ENCODE data around the gene MBIP. TPM values are rescaled to one million over a fixed set of nuclear protein-coding genes. Genes with fewer than 3 reads are reported as not detected.
"Not testable (repeated sequence)": the region's sequence is repeated elsewhere in the genome, so short reads cannot be mapped to it uniquely, and the experiment has no call there.

Gene MBIP
- total RNA-seq, 1 donor from 2014 or later: 20.3 TPM

GRCh38 chr14:36339816-36340215, 19.4 kb upstream of the MBIP start:
- no peaks in the 10 kb centered on the region for H3K27me3 ChIP-seq (ENCODE audit: control insufficient read depth, insufficient read depth, low read length)
- TF ChIP-seq, protein P1, sequence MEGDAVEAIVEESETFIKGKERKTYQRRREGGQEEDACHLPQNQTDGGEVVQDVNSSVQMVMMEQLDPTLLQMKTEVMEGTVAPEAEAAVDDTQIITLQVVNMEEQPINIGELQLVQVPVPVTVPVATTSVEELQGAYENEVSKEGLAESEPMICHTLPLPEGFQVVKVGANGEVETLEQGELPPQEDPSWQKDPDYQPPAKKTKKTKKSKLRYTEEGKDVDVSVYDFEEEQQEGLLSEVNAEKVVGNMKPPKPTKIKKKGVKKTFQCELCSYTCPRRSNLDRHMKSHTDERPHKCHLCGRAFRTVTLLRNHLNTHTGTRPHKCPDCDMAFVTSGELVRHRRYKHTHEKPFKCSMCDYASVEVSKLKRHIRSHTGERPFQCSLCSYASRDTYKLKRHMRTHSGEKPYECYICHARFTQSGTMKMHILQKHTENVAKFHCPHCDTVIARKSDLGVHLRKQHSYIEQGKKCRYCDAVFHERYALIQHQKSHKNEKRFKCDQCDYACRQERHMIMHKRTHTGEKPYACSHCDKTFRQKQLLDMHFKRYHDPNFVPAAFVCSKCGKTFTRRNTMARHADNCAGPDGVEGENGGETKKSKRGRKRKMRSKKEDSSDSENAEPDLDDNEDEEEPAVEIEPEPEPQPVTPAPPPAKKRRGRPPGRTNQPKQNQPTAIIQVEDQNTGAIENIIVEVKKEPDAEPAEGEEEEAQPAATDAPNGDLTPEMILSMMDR (IDR thresholded peaks at IDR 0.05; ENCODE audit: insufficient read depth, low read length, poor library complexity, severe bottlenecking): no peak
- no peak for DNase-seq (ENCODE audit: low read depth)
- H3K36me3 ChIP-seq (ENCODE audit: control insufficient read depth, insufficient read depth, low read length): no peaks in the 10 kb centered on the region
- no peak overlapping the region for H3K4me3 ChIP-seq (ENCODE audit: low read depth, low read length)

DNA sequence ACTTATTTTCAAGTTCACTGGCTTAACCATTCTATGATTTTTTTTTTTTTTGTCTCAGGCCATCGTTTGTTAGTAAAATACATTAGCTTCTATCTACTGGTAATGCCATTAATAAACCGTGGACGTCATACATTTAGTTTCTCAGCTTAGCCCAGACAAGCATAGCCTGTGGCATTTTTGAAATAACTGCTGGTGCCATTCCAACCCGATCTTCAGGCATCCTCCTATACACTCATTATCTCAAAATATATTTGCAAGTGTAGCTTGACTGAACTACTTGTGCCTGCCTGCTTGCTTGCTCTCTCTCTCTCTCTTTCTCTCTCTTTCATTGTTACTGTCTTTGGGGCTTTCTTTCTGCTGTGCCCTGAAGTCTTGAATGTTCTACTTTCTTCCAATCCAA, 12.7 kb upstream of the MBIP start:
- no peaks in the 10 kb centered on the region for H3K27me3 ChIP-seq (ENCODE audit: control insufficient read depth, insufficient read depth, low read length)
- TF ChIP-seq, protein P1 (IDR thresholded peaks at IDR 0.05; ENCODE audit: insufficient read depth, low read length, poor library complexity, severe bottlenecking): no peak

DNA sequence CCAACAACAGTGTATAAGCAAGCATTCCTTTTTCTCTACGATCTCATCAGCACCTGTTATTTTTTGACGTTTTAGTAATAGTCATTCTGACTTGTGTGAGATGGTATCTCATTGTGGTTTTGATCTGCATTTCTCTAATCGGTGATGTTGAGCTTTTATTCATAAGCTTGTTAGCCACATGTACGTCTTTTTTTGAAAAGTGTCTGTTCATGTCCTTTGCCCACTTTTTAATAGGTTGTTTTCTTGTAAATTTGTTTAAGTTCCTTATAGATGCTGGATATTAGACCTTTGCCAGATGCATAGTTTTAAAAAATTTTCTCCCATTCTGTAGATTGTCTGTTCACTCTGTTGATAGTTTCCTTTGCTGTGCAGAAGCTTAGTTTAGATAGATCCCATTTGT, 7.1 kb upstream of the MBIP start:
- H3K27me3 ChIP-seq (ENCODE audit: control insufficient read depth, insufficient read depth, low read length); H3K36me3 ChIP-seq (ENCODE audit: control insufficient read depth, insufficient read depth, low read length); H3K4me3 ChIP-seq (ENCODE audit: low read depth, low read length); DNase-seq (ENCODE audit: low read depth): not testable (repeated sequence)

More for the DNA sequence above, 12.7 kb upstream of the MBIP start:
- DNase-seq (ENCODE audit: low read depth): no peak
- Histone ChIP-seq H3K36me3 (ENCODE audit: control insufficient read depth, insufficient read depth, low read length) (no peaks in the 10 kb centered on the region), H3K4me3 (ENCODE audit: low read depth, low read length) (no peak overlapping the region)

DNA sequence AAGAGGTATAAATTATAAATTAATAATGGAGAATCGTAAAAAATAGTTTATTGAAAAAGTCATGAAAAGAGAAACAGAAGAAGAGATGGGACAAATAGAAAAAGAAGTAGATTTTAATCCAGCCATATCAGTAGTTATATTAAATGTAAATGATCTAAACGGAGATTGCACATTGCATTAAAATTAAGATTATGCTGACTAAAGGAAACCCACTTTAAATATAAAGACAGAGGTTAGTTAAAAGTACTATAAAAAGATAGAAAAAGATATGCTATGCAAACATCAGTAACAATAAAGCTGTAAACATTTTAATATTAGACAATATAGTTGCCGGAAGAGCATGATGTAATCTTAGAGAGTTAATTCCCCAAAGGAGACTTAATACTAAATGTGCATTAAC, 5.4 kb upstream of the MBIP start:
- DNase-seq (ENCODE audit: low read depth): no peak
- Histone ChIP-seq H3K27me3 (ENCODE audit: control insufficient read depth, insufficient read depth, low read length) (no peaks in the 10 kb centered on the region), H3K4me3 (ENCODE audit: low read depth, low read length) (no peak overlapping the region), H3K36me3 (ENCODE audit: control insufficient read depth, insufficient read depth, low read length) (no peaks in the 10 kb centered on the region)
- TF ChIP-seq, protein P1 (IDR thresholded peaks at IDR 0.05; ENCODE audit: insufficient read depth, low read length, poor library complexity, severe bottlenecking): no peak

GRCh38 chr14:36324897-36325296, 4.5 kb upstream of the MBIP start:
- TF ChIP-seq, protein P1 (IDR thresholded peaks at IDR 0.05; ENCODE audit: insufficient read depth, low read length, poor library complexity, severe bottlenecking): no peak
- no peaks in the 10 kb centered on the region for H3K27me3 ChIP-seq (ENCODE audit: control insufficient read depth, insufficient read depth, low read length)
- H3K4me3 ChIP-seq (ENCODE audit: low read depth, low read length): no peak overlapping the region
- H3K36me3 ChIP-seq (ENCODE audit: control insufficient read depth, insufficient read depth, low read length): no peaks in the 10 kb centered on the region
- DNase-seq (ENCODE audit: low read depth): no peak

DNA sequence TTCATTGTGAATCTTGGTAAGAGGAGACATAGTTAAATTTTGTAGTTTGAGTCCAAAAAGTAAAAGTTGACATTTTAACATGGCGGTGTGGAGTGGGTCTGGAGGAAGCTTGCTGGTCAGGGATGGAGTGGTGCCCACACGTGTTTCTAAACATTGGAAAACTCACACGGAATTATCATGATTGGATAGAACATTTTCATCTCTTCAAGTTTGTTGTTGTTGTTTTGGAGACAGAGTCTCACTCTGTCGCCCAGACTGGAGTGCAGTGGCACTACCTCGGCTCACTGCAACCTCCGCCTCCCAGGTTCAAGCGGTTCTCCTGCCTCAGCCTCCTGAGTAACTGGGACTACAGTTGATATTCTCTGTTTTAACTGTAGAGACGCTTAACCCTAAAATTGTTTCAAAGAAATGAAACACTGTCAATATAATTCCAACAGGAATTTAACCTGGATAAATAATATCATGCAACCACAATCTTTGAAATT, 502 bp upstream of the MBIP start:
- DNase-seq (ENCODE audit: low read depth): no peak
- peak overlapping the region; percentile 75 for H3K4me3 ChIP-seq (ENCODE audit: low read depth, low read length)
- H3K36me3 ChIP-seq (ENCODE audit: control insufficient read depth, insufficient read depth, low read length): no peaks in the 10 kb centered on the region
- TF ChIP-seq, protein P1 (IDR thresholded peaks at IDR 0.05; ENCODE audit: insufficient read depth, low read length, poor library complexity, severe bottlenecking): no peak
- H3K27me3 ChIP-seq (ENCODE audit: control insufficient read depth, insufficient read depth, low read length): no peaks in the 10 kb centered on the region
